Esophagus muscularis mucosa (tissue), 4 donors: ENCODE data around the gene TRIML2. TPM values are rescaled to one million over a fixed set of nuclear protein-coding genes. Genes with fewer than 3 reads are reported as not detected.
"Not testable (repeated sequence)": the region's sequence is repeated elsewhere in the genome, so short reads cannot be mapped to it uniquely, and the experiment has no call there.

Source experiments
- DNase-seq: peaks from one replicate; pipeline ENCODE4 v3.0.0-alpha.2; 2017; ENCODE audit errors: extremely low spot score
- H3K27ac ChIP-seq, 4 donors: fragments of 200-600 bp; sonication (generic); replicated peaks in 1 of 4; 1 replicate in 3 of 4; 2 replicates in 1 of 4; pipeline ENCODE4 v1.5.1; 2016 to 2019; ENCODE audit warnings: mild to moderate bottlenecking in 1 of 4
- H3K27me3 ChIP-seq, 4 donors: fragments of 200-600 bp; sonication (generic); one replicate each; pipeline versions ENCODE4 v1.5.1 to v1.6.0; 2016 to 2019
- H3K36me3 ChIP-seq, 4 donors: fragments of 200-600 bp; sonication (generic); one replicate each; pipeline ENCODE4 v1.5.1; 2016 to 2019
- H3K4me1 ChIP-seq, 4 donors: fragments of 200-600 bp; sonication (generic); one replicate each; pipeline ENCODE4 v1.5.1; 2016 to 2019
- H3K4me3 ChIP-seq, 4 donors: fragments of 200-600 bp; sonication (generic); 1 replicate in 2 of 4; 2 replicates in 2 of 4; pipeline ENCODE4 v1.5.1; 2016 to 2019; ENCODE audit warnings: mild to moderate bottlenecking in 4 of 4, moderate library complexity in 1 of 4
- H3K9me3 ChIP-seq, 4 donors: fragments of 200-600 bp; sonication (generic); 1 replicate in 3 of 4; 2 replicates in 1 of 4; pipeline ENCODE4 v1.5.1; 2016 to 2019
- EP300 ChIP-seq: sonication (generic); formaldehyde crosslinking; IDR thresholded peaks from one replicate; pipeline ENCODE4 v1.6.1; 2017; ENCODE audit warnings: antibody characterized with exemption
- POLR2A ChIP-seq: fragments of 450-650 bp; IDR thresholded peaks from one replicate; pipeline ENCODE4 v1.6.1; 2017; ENCODE audit warnings: antibody characterized with exemption, moderate library complexity, mild to moderate bottlenecking, low read depth
- POLR2AphosphoS5 ChIP-seq, 2 donors: sonication (generic); formaldehyde crosslinking; IDR thresholded peaks; one replicate each; pipeline ENCODE4 v1.6.1; 2017; ENCODE audit warnings: antibody characterized with exemption in 2 of 2
- WGBS: methylation state at CpG from one replicate; pipeline ENCODE4 v1.1.5; 2018; 5-methylcytosine and 5-hydroxymethylcytosine counted together
- intact Hi-C: fragments of 100-400 bp; cut with DNase I; formaldehyde crosslinking; loops from one replicate; pipeline ENCODE4 v1.15.1; 2023
- total RNA-seq, 4 donors: library from RNA; depleted of rRNA; stranded (reverse); fragments of >200 nt; gene quantifications; one replicate each; pipeline versions ENCODE4 v1.1.0 to v1.2.1, GENCODE V29; 2016
- TF ChIP-seq, protein P1 (sequence below), 3 experiments: fragments of 200-600 bp in 2 of 3; fragments of 450-650 bp in 1 of 3; sonication (generic) in 2 of 3; IDR thresholded peaks; one replicate each; pipeline ENCODE4 v1.5.1; 2017 to 2019; ENCODE audit warnings: antibody characterized with exemption in 3 of 3, mild to moderate bottlenecking in 2 of 3, moderate library complexity in 1 of 3

The TRIML2 gene
- total RNA-seq, 4 donors from 2014 or later = 0.66 TPM; not detected in 3

DNA sequence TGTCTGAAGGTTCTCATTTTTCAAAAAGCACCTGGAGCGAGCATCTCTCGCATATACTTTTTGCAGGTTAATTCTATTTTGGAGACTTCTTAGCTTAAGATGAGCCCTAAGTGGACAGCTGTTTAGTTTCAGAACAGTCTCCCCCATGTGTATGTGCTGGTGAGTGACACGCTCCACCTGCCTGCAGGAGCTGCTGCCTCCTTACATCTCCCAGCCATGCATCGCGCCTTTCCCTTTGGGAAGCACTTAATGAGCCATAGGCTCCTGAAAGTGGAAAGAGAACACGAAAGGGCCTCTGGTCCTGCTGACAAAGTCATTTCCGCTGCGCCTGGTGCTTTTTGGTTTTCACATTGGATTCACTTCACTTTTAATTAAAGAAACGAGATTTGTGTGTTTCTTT, 56.1 kb downstream of the TRIML2 start:
- Histone ChIP-seq H3K27ac (no peak overlapping the region), H3K9me3 (no peaks in the 10 kb centered on the region), H3K27me3 (no peaks in the 10 kb centered on the region), H3K36me3 (no peaks in the 10 kb centered on the region), H3K4me3 (no peak overlapping the region), H3K4me1 (no peaks in the 10 kb centered on the region)
- no peak for DNase-seq
- intact Hi-C loops = no loop called here
- WGBS = 69% methylated on average over 9 of the region's 9 CpGs
- TF ChIP-seq POLR2A (no peak), EP300 (no peak), POLR2AphosphoS5 (IDR thresholded peaks at IDR 0.05) (no peak)

DNA sequence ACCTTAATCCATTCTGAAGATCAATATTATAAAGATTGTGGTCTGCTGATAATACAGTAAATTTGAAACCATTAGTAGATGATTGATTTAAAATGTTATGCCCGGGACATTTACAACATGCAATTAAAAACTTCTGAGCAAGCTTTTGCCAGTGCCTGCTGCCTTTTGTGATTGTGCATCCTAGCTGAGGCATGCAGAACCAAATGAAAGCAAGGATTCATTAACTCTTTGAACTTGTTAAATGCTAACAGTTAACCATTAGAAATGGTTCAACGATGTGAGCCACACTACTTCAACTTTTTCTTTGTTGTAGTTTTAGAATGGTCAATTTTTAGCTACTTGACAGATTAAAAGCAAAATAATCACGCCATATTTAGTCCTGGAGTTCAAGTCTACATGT, 62.7 kb downstream of the TRIML2 start:
- DNase-seq = no peak
- intact Hi-C loops = no loop called here
- Histone ChIP-seq H3K36me3 (no peaks in the 10 kb centered on the region), H3K27ac (no peak overlapping the region), H3K4me3 (no peak overlapping the region), H3K4me1 (no peaks in the 10 kb centered on the region), H3K9me3 (no peaks in the 10 kb centered on the region), H3K27me3 (no peaks in the 10 kb centered on the region)
- TF ChIP-seq, protein P1, sequence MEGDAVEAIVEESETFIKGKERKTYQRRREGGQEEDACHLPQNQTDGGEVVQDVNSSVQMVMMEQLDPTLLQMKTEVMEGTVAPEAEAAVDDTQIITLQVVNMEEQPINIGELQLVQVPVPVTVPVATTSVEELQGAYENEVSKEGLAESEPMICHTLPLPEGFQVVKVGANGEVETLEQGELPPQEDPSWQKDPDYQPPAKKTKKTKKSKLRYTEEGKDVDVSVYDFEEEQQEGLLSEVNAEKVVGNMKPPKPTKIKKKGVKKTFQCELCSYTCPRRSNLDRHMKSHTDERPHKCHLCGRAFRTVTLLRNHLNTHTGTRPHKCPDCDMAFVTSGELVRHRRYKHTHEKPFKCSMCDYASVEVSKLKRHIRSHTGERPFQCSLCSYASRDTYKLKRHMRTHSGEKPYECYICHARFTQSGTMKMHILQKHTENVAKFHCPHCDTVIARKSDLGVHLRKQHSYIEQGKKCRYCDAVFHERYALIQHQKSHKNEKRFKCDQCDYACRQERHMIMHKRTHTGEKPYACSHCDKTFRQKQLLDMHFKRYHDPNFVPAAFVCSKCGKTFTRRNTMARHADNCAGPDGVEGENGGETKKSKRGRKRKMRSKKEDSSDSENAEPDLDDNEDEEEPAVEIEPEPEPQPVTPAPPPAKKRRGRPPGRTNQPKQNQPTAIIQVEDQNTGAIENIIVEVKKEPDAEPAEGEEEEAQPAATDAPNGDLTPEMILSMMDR (IDR thresholded peaks at IDR 0.05) = no peak
- 76% methylated on average over 3 of the region's 3 CpGs for WGBS

GRCh38 chr4:188045461-188045860, 63.9 kb downstream of the TRIML2 start:
- 88% methylated on average over 10 of the region's 10 CpGs for WGBS
- H3K27me3 ChIP-seq, H3K27ac ChIP-seq, intact Hi-C loops, DNase-seq, H3K4me3 ChIP-seq, H3K9me3 ChIP-seq, H3K36me3 ChIP-seq, H3K4me1 ChIP-seq: not testable (repeated sequence)

DNA sequence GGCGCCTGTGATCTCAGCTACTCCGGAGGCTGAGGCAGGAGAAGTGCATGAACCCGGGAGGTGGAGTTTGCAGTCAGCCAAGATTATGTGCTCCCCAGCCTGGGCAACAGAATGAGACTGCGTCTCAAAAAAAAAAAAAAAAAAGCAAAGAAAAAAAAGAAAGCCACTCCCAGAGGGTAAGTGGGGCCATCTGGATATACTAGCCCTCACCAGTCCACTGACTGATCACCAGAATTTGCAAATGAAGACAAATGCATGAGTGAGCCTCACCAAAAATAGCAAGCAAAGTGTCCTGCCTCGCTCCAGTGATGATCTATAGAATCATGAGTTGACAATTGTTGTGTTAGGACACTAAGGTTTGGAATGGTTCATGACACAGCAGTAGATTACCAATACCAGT, 66.2 kb downstream of the TRIML2 start:
- Histone ChIP-seq H3K4me1 (no peaks in the 10 kb centered on the region), H3K27ac (no peak overlapping the region), H3K27me3 (no peaks in the 10 kb centered on the region), H3K36me3 (no peaks in the 10 kb centered on the region), H3K9me3 (no peaks in the 10 kb centered on the region), H3K4me3 (no peak overlapping the region)
- TF ChIP-seq EP300 = no peak
- TF ChIP-seq POLR2A = no peak
- TF ChIP-seq POLR2AphosphoS5 (IDR thresholded peaks at IDR 0.05) = no peak
- TF ChIP-seq, protein P1 (IDR thresholded peaks at IDR 0.05) = no peak
- 84% methylated on average over 5 of the region's 5 CpGs for WGBS
- DNase-seq = no peak
- intact Hi-C loops = no loop called here

DNA sequence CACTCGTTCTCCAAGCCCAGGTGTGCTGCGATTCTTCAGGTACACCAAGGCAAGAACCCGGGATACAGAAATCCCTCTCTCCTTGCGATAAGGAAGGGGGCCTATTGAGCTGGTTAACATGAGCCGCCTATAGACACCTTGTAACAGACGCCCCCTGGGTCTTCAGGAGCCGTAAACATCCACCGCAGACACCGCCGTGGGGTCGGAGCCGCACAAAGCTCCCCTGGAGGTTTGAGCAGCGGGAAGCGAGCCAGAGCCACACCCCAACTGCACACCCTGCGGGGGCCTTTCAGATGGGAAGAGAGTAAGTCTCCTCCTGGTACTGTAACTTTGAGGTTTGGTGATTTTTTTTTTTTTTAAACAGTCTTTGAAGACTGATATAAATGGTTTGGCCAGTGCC, 67.2 kb downstream of the TRIML2 start:
- WGBS = 74% methylated on average over 15 of the region's 15 CpGs
- Histone ChIP-seq H3K4me3 (no peak overlapping the region), H3K27ac (no peak overlapping the region), H3K4me1 (no peaks in the 10 kb centered on the region), H3K9me3 (no peaks in the 10 kb centered on the region), H3K36me3 (no peaks in the 10 kb centered on the region), H3K27me3 (no peaks in the 10 kb centered on the region)
- no peak for TF ChIP-seq POLR2AphosphoS5 (IDR thresholded peaks at IDR 0.05)
- no peak for TF ChIP-seq POLR2A
- TF ChIP-seq, protein P1 (IDR thresholded peaks at IDR 0.05) = no peak
- TF ChIP-seq EP300 = no peak
- DNase-seq = no peak
- intact Hi-C loops = no loop called here

- no peaks in the 10 kb centered on the region for H3K27me3 ChIP-seq
- H3K36me3 ChIP-seq = no peaks in the 10 kb centered on the region
- DNase-seq = no peak
- no peak for TF ChIP-seq EP300
- TF ChIP-seq, protein P1 (IDR thresholded peaks at IDR 0.05) = no peak
- no peak for TF ChIP-seq POLR2A
- no peak for TF ChIP-seq POLR2AphosphoS5 (IDR thresholded peaks at IDR 0.05)
- intact Hi-C loops = no loop called here
- H3K27ac ChIP-seq = no peak overlapping the region
- H3K9me3 ChIP-seq = no peaks in the 10 kb centered on the region
- no peak overlapping the region for H3K4me3 ChIP-seq
- WGBS = 91% methylated on average over 21 of the region's 21 CpGs
- no peaks in the 10 kb centered on the region for H3K4me1 ChIP-seq
Measured at GRCh38 chr4:188041721-188042120, 67.7 kb downstream of the TRIML2 start.
